ENCODE measurements around the gene BMS1.

DNA sequence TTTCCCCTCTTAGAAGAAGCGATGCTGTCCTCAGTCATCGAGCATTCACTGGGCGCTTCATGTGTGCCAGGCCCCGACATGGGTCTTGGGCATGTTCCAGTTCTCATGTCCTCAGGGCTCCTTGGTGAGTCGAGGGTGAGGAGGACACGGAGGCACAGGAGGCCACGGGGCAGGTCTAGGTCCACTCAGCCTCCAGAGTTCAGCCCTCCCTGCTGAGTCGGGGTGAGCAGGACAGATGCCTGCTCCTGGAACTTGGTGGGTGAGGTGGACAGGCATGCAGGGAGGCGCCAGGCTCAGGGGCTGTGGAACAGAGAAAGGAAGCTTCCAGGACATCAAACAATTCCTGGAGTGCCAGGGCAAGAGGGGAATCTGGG is 87.4 kb downstream of the BMS1 start:
- TF ChIP-seq HCFC1 (IDR thresholded peaks at IDR 0.05; ENCODE audit: low read length) (no peak), CREM (IDR thresholded peaks at IDR 0.05; ENCODE audit: low read depth) (no peak), NFIC (IDR thresholded peaks at IDR 0.05; ENCODE audit: low read depth, low read length) (no peak), TAF1 (IDR thresholded peaks at IDR 0.05; ENCODE audit: borderline replicate concordance, low read depth, low read length) (no peak), CHD2 (IDR thresholded peaks at IDR 0.05; ENCODE audit: borderline replicate concordance, low read depth, low read length) (no peak), RBBP5 (conservative IDR thresholded peaks at IDR 0.05) (no peak)
- TF ChIP-seq, protein P1, sequence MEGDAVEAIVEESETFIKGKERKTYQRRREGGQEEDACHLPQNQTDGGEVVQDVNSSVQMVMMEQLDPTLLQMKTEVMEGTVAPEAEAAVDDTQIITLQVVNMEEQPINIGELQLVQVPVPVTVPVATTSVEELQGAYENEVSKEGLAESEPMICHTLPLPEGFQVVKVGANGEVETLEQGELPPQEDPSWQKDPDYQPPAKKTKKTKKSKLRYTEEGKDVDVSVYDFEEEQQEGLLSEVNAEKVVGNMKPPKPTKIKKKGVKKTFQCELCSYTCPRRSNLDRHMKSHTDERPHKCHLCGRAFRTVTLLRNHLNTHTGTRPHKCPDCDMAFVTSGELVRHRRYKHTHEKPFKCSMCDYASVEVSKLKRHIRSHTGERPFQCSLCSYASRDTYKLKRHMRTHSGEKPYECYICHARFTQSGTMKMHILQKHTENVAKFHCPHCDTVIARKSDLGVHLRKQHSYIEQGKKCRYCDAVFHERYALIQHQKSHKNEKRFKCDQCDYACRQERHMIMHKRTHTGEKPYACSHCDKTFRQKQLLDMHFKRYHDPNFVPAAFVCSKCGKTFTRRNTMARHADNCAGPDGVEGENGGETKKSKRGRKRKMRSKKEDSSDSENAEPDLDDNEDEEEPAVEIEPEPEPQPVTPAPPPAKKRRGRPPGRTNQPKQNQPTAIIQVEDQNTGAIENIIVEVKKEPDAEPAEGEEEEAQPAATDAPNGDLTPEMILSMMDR (IDR thresholded peaks at IDR 0.05 in 2 of 3, conservative IDR thresholded peaks at IDR 0.05 in 1 of 3; ENCODE audit: control insufficient read depth in 2 of 3, extremely low read depth in 1 of 3, insufficient read depth in 1 of 3, low read depth in 3 of 3, low read length in 3 of 3): no peak
